ENCODE results near the gene COMMD1.

COMMD1 gene

DNA sequence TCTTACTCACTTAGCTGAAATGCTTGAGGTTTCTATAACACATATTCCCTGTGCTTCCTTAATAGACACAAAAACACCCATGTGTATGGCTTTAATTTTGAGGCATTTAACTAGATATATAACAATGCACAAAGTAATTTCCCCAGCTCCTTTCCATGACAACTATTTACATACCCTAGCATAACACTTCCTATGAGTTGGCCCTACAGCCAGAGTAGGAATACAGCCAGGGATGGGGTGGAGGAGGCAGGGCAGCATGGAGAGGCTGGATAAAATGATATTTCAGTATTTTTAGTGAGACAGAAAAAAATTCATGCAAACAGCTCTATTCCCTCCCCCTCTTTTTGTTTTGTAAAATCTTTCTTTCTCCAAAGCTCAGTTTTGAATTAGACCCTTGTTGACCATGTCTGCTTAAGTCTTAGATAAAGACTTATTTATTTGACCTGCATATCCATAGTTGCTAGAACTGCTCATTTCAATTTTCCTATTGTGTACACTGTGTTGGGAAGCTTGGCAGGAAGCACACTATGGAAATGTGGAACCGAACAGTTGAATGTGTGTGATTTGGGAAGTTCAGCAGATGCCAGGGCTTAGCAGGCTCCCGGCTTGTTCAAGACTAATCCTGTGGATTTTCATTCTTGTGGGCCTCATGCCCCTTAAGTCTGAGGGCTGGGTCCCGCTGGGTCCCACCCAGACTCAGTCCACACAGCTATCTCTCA is 279.2 kb downstream of the COMMD1 start:
- no peak for DNase-seq
